Measurements from ENCODE around the gene ARHGEF40. TPM values are rescaled to one million over a fixed set of nuclear protein-coding genes. Genes with fewer than 3 reads are reported as not detected.

The ARHGEF40 gene
- total RNA-seq = 10 to 100 TPM; 14.3 to 16.0 TPM

DNA sequence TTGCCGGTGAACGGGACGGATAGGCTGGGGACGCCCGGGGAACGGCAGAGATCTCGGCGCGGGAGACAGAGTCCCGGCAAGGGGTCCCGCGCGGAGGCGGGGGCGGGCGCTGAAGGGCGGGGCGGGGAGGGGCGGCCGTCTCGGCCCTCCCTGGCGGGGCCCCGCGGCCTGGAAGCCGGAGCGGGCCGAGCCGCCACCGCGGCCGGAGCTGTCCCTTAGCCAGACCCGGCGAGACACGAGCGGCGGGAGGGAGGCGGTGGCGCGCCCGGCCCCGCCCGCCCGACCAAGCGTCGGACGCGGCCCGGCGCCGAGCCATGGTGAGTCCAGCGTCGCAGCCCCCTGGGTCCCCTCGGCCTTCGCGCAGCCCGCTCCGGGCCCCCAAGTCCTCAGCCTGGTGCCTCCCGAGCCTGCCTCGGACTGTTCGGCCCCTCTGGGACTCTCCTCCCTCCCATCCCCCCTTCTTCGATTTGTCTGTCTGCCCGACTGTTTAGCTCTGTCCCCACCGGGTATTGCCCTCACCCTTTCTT lies at the start of gene ARHGEF40:
ARHGEF40 (plus strand) TSS at position 222 of the 527 bp plus-strand sequence; CDS start at position 315, 93 bp downstream.
- DNase-seq (ENCODE audit: low spot score) = no peak
- Histone ChIP-seq H3K4me3 (peak within 1 kb of the TSS; percentile 64 to 83), H3K27me3 (no peaks in the 10 kb centered on the region), H3K27ac (peak within 1 kb of the TSS; percentile 88 to 90), H3K36me3 (no peaks in the 10 kb centered on the region), H3K4me1 (peaks cover 0 to 41% of the 10 kb centered on the region in 2 donors), H3K9me3 (no peaks in the 10 kb centered on the region)
- TF ChIP-seq, protein P1, sequence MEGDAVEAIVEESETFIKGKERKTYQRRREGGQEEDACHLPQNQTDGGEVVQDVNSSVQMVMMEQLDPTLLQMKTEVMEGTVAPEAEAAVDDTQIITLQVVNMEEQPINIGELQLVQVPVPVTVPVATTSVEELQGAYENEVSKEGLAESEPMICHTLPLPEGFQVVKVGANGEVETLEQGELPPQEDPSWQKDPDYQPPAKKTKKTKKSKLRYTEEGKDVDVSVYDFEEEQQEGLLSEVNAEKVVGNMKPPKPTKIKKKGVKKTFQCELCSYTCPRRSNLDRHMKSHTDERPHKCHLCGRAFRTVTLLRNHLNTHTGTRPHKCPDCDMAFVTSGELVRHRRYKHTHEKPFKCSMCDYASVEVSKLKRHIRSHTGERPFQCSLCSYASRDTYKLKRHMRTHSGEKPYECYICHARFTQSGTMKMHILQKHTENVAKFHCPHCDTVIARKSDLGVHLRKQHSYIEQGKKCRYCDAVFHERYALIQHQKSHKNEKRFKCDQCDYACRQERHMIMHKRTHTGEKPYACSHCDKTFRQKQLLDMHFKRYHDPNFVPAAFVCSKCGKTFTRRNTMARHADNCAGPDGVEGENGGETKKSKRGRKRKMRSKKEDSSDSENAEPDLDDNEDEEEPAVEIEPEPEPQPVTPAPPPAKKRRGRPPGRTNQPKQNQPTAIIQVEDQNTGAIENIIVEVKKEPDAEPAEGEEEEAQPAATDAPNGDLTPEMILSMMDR (IDR thresholded peaks at IDR 0.05) = no peak

DNA sequence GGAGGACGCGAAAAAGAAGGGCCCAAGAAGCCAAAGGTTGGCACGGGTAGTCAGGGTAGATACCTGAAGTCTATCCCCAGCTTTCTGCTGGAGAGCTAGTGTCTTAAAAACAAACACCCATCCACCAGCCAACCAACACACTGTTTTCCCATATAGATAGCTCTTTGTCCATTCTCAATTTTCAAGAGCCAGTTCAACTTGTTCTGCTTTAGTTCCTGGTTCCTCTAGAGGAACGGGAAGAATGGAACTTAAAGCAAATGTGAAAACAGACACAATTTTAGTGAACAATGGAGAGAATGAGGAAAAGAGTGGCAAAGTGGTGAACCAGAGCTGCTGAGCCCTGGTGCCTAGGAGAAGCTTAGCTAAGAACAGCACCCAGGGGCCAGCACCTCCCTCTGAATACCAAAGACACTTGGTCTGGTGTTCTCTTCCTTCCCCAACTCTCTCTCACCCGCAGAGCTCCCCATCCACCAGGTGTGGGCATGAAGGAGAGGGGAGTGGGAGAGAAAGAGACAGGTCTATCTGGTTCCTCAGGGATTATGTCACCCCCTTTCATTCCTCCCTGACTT lies 49.0 kb upstream of the ARHGEF40 start:
- Histone ChIP-seq H3K4me1 (peaks cover 0 to 26% of the 10 kb centered on the region in 2 donors), H3K36me3 (peaks cover 57% of the 10 kb centered on the region), H3K4me3 (no peak overlapping the region), H3K27me3 (no peaks in the 10 kb centered on the region), H3K27ac (no peak overlapping the region), H3K9me3 (no peaks in the 10 kb centered on the region)
- no peak for DNase-seq (ENCODE audit: low spot score)
- TF ChIP-seq, protein P1 (IDR thresholded peaks at IDR 0.05) = no peak

DNA sequence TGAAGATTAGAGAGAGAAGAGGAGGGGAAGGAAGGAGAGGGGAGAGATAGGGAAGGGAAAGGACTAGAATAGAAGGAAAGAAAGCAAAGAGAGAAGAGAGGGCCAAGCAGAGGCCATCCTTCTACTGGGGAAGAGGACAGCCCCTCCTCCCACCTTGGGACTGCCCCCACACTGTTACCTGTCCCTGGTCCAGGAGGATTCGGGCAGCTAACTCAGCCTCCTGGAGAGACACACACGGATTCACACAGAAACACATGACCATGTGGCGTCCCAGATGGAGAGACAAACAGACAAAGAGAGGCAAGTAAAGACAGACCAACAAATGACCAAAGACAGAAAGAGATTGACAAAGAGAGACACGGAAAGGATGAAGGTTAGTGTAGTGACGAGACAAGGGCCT lies 47.4 kb upstream of the ARHGEF40 start:
- Histone ChIP-seq H3K27me3 (no peaks in the 10 kb centered on the region), H3K4me1 (peaks cover 0 to 38% of the 10 kb centered on the region in 2 donors), H3K27ac (peak overlapping the region; percentile 96 to 98), H3K9me3 (no peaks in the 10 kb centered on the region), H3K36me3 (peaks cover 44% of the 10 kb centered on the region), H3K4me3 (peak overlapping the region; percentile 85 to 89)
- no peak for DNase-seq (ENCODE audit: low spot score)
- TF ChIP-seq, protein P1 (IDR thresholded peaks at IDR 0.05) = no peak

DNA sequence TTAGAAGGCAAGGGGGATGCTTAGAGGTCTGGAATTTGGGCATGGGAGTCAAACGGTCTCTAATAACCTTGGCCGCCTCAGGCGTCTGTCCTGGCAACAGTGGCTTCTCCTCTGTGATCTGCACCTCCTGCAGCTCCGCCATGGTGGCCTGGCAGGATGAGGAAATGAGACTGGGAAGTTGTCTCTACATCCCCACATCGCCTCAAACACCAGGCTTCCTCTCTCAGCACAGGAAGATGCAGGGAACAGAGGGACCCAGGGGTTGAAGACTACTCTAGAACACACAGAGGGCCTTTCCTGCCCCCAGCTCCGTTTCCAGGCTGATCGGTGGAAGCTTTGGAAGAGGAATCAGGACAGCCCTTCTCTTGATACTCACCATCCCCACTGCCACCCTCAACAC lies 46.9 kb upstream of the ARHGEF40 start:
- no peak for DNase-seq (ENCODE audit: low spot score)
- TF ChIP-seq, protein P1 (IDR thresholded peaks at IDR 0.05) = no peak
- Histone ChIP-seq H3K4me3 (peak overlapping the region; percentile 85 to 89), H3K36me3 (peaks cover 39% of the 10 kb centered on the region), H3K9me3 (no peaks in the 10 kb centered on the region), H3K27me3 (no peaks in the 10 kb centered on the region), H3K4me1 (peaks cover 0 to 38% of the 10 kb centered on the region in 2 donors), H3K27ac (peak overlapping the region; percentile 96 to 98)

DNA sequence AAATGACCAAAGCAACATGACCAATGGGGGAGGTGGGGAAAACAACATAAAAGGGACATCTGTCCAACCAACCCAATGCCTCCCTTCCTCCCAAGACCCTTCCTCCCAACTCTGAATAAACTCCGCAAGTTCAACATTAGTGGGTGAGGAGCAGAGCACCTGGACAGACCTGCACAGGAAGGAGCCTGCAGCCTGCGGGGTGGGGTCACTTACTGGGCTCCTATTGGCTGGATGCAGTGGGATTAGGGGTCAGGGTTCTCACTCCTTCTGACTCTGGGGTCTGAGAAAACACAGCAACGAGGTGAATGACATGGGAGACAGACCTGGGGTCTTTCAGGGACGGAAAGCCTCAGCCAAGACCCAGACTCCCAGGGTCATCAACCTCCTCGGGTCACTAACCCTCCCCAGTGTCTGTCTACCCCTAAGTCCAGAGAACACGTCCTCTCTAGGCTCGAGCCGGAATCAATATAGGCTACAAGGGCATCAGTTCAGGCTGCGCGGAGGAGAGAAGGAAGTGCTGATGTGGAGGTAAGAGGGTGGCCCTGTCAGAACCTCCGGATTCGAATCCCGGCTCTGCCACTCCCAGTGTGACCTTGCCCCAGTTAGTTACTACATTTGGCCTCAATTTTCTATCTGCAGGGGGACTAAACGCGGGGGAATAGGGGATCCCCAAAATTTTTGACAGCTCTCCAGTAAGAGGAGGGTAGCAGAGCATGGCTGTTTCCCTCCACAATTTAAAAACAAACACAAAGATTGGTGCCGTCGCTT lies 46.1 kb upstream of the ARHGEF40 start:
- peaks cover 0 to 38% of the 10 kb centered on the region in 2 donors for H3K4me1 ChIP-seq
- peak overlapping the region; percentile 85 to 89 for H3K4me3 ChIP-seq
- no peaks in the 10 kb centered on the region for H3K27me3 ChIP-seq
- DNase-seq (ENCODE audit: low spot score) = no peak
- no peaks in the 10 kb centered on the region for H3K9me3 ChIP-seq
- TF ChIP-seq, protein P1 (IDR thresholded peaks at IDR 0.05) = no peak
- H3K27ac ChIP-seq = peak overlapping the region; percentile 96 to 98
- peaks cover 31% of the 10 kb centered on the region for H3K36me3 ChIP-seq
